NOMO-1 treated with dmso at 0.1 percent for 144 hours (cell line): ENCODE measurements around the gene FIG4.
"Not testable (repeated sequence)": the region's sequence is repeated elsewhere in the genome, so short reads cannot be mapped to it uniquely, and the experiment has no call there.

Experiments used
- DNase-seq: peaks from one replicate; lab custom pipeline; 2025; ENCODE audit not compliant: unreplicated experiment; lab: John Stamatoyannopoulos, UW

The FIG4 gene

DNA sequence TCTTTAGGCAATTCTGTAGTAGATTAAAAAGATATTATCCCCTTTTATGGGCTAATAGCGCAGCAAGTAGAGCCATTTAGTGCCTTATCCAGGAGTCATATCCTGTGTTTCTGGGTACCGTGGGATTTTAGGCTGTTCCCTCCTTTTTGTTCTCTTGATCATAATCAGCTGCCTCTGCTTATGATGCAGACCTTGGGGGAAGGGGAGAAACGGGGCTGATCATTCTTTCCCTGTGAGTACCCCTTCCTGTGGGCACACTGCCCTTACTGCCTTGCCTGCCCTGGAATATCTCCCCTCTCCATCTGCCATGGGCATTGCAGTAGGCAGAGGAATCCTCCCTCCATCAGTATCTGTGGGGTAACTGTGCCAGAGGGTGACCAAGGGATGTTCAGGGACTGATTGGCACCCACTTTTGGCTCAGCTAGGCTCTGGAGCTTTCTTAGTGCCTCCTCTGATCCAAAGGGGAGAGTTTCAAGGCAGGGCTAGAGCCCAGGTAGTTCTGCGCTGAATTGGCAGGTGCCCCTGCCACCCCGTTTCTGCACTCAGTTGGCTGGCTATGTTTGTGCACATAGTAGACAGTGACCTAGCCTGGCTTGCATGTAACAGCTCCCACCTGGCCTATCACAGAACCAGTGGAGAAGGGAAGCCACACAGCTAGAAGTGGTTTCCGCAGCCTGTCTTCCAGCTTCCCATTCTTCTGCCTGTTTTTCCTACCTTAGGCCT, 103.3 kb downstream of the FIG4 start:
- no peak for DNase-seq

DNA sequence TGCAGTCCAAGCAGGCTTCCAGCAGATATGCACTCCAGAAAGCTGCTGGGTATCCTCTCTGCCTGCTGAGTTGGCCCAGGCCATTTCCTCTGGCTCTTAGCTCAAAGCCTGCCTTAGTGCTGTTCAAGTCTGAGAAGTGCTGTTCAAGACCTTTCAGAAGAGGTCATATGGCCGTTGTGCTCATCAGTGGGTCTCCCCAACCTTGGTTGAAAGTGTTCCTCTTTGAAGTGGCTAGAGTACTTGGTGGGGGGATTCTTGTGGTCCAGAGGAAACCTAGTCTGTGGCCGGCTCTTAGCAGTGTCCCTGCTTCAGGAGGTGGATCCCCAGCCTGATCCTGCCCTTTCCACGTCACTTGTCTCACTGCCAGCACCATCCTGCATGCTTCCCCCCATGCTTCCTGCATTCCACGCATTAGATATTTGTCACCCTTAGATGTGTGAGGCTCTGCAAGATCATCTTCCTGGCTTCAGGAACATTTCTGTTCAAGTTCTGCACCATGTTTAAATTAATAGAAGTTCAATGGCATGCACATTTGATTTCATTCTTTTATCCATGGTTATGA, 105.0 kb downstream of the FIG4 start:
- DNase-seq = no peak

DNA sequence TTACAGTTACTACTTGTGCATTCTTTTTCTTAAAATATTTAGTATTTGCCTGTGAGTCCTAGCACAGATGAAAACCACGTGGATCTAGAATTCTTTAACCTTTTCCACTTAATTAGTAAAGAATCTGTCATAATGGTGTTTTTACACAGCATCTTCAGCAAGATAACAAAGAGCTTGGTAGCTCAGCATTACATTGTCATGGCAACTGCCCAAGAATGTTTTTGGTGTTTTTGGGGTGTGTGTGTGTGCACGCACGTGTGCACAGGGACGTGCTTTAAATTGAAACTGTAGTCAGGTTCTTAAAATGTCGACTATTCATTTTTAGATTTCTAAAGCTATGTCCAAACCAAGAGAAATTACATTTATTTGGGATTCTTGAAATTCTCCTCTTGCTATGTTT, 108.0 kb downstream of the FIG4 start:
- DNase-seq = no peak

DNA sequence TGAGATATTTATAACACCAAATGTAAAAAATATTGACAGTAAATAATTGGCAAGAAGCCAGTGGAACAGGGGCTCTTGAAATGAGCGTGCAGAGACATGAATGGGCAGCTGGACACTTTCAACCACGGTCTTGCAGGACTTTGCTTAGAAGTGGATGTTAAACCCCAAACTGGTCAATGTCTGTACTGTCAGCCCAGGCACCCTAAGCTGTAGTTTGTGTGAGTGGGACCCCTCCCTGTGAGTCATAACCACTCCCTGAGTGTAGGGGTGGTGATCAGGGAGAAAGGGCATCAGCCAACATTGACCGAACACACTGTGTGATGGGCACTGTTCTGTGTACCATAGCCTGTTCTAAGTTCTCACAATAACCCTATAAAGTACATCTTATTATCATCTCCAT, 108.6 kb downstream of the FIG4 start:
- no peak for DNase-seq

DNA sequence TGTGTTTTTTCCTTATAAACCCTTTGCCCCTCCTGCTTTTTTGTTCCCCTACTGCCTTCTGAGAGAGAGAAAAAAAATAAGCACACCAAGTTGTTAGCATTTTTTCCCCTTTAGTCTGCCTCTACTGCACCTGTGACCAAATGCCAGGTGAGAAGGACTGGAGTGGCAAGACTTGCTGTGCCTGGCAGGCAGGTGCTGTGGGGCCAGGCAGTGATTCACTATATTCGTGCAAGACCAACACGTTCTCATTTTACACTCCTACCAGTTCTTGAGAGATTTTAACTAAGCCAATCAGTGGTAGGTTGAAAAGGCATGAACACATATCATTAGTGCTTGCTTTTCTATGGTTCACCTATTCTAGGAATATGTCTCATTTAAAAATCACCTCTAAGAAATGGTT, 109.7 kb downstream of the FIG4 start:
- no peak for DNase-seq

DNA sequence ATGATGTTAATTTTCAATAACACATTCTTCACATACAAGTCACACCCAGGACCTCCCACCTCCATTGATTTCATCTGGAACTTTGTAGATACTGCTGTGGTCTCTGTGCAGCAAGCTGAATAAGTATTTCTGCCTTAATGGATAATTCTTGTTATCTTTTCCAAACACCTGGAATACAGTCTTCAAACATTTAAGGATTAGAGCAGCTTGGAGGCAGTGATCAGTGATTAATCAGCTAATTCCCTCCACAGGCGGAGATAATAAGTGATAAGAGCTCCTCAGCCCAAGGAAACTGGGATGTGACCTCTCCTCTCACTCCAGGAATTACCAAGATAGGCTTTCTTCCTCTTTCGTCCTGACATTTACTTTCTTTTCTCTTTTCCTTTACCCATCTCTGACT, 110.7 kb downstream of the FIG4 start:
- no peak for DNase-seq

DNA sequence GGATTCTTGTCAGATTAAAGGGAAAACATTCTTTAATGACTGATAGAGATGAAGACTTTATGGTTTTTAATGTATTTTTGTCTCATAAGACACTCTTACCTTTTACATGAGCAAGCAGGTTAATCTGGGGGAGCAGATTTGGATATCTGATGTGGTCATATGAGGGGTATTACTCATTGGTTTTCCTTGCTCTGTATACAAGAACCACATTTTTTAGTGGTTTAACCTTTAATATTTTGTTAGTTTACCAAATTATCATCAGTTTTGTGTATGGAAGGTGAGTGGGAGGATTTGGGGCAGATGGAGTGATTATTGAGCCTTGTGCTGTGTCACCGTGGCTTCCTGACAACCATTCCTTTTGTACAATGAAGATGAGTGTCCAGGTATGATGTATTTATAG, 112.9 kb downstream of the FIG4 start:
- DNase-seq = no peak

DNA sequence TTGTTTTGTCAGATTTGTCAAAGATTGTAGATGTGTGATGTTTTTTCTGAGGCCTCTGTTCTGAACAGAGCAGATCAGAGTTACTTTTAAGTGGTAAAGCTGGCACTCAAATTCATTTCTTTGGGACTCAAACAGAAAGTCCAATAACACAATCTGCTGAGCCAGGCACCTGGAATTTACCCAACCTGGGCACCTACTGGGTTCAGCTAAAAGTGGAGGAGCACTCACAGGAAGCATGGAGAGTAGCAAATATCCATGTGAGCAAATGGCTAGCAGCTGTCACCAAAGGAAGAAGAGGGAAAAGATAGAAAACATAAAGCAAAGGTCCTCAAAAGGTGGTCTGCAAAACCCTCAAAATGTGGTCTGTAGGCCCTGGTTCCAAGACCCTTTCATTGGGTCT, 116.8 kb downstream of the FIG4 start:
- no peak for DNase-seq

DNA sequence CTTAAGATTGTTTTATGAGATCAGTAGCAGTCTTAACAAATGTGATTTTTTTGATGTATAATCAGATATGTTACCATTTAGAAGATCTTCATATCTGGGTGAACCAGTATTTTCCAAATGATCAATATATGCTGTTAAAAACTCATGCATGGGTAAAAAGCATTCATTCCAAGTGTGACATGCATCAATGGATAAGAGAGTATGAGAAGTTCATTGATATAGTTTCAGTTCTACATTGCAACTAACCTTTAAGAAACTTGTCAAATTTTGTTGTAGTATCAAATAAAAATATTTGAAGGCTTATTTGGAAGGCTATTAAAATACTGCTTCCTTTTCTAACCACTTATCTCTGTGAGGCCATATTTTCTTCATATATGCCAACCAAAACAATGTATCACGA, 117.7 kb downstream of the FIG4 start:
- no peak for DNase-seq

DNA sequence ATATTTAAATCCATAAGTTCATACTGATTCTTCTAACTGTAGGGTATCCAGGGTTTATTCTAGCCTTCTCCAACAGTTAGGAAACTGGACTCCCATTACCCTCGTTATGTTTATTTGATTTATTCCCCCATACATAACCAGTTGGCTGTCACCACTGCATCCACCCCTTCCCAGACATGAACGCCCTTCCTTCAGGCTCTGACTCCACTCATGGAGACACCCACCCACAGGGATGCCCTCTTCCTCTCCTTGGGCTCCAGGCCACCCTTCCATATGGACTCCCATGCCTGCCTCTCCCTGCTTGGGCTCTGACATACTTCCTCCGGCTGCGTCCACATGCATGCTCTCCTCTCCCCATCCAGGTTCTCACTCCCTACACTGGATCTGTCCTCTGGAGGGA, 124.0 kb downstream of the FIG4 start:
- no peak for DNase-seq

DNA sequence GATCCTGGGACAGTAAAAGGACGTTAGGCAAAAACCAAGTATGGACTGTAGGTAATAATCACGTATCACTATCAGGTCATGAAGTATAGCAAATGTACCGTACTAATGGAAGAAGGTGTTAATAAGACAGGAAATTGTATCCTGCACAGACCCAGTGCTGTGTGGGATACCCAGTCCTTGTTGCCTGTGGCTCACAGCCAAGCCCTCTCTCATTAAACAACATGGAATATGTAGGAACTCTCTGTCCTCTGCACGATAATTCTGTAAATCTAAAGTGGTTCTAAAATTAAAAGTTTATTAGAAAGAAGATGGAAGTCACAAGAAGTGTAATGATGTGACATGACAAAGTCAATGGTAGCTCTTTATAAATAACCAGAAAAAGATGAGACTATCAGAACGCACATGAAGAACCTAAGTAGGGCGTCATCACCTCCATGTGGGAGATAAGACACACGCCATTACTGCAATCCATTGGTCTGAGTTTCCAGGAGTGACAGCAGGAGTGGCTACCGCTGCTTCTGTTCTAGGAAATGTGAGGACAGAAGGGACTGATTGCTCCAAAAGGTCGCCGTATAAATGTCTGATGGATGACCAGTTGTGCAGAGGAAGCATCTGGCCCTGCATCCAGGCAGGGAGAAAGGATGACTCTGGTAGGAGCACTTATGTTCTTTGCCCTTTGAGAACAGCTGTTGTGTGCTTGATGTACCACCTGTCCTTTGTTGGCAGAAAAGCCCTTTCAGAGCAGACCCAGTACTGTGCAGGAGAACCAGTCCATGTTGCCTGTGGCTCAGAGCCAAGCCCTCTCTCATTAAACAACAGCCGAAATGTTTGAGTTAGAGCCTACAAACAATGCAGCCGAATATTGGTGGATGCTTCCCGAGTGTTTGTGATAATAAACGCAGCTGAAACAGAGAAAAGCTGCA, 125.6 kb downstream of the FIG4 start:
- no peak for DNase-seq

DNA sequence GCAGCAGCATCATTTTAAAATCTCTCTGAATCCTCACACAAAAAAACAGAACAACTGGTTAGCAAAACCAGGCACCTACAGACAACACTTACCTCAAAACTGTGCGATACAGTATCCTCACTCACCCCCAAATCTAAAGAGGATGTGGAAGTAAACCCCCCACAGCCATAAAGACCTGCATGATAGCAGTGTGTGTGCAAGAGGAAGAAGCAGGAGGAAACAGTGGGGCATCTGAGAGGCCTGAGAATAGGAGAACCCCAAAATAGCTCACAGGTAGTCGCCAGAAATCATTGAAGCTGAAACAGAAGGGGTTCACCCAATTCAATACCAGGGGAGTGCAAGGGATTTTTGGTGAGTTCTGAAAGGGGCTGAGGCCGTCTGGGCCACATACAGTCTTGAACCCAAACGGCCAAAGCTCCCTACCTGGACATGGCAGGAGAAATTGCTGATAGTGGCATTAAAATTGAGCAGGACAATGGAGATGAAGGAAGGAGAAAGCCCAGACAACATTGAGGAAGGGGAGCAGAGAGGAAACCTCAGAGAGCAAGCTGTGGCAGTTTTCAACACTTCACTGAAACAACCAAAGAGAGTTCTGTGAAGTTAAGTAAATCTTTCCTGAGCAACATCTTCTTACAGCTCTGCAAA, 129.7 kb downstream of the FIG4 start:
- no peak for DNase-seq

DNA sequence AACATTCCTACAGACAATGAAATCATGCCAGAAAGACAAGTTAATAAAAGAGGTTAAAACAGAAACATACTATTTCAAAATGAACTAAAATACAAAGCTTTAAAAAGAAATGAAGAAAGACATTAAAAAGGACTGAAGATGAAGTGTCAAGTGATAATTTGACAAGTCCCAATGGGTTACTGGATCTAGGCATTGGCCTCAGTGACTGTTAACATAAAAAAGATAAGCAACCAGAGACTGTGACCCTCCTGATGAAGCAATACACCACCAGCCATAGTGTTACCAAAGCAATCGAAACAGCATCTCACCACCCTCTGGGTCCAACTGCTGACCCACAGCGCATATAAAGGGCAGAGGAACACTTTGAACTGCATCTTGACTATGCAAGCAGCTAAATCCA, 130.3 kb downstream of the FIG4 start:
- DNase-seq = no peak

DNA sequence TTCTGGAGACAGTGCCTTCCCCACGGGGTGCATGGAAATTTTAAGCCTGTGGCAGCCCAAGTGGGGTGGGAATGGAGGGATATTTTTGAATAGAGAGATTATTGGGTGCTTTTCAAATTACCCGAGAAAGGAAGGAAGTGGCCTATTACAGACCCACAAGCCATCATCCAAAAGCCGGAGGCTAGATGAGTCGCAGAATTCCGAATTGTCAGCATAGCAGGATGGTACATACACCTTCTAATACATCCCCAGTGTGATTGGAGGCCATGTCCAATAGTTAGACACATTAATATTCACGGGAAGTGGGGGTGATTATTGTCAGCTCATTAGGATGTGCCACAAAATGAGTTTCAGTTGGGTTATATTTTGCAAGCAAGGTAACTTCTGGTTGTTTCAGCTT, 133.0 kb downstream of the FIG4 start:
- DNase-seq = no peak

DNA sequence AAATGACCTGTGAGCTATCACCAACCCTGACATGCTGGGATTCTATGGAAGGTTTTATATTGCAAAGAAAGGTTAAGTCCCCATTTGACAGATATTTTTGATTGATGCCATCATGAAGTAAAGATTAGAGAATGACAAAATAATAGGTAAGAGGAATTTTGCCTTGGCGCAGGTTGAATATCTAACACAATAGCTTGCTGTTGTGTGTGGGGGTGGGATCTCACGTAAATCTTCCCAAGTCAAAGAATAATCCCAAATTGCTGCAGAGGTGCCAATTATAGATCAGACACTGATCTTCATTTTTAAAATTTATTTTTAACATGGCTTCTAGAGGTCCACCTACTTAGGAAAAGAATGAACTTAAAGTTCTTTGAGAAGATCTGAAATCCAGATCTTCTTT, 135.5 kb downstream of the FIG4 start:
- no peak for DNase-seq

DNA sequence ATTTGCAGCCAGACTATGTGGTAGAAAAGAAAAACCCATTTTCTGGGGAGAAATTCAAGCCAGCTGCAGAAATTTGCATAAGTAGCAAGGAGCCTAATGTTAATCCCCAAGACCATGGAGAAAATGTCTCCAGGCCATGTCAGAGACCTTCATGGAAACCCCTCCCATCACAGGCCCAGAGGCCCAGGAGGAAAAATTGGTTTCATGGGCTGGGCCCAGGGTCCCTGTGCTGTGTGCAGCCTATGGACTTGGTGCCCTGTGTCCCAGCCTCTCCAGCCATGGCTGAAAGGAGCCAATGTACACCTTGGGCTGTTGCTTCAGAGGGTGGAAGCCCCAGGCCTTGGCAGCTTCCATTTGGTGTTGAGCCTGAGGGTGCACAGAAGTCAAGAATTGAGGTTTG, 140.3 kb downstream of the FIG4 start:
- DNase-seq = not testable (repeated sequence)

DNA sequence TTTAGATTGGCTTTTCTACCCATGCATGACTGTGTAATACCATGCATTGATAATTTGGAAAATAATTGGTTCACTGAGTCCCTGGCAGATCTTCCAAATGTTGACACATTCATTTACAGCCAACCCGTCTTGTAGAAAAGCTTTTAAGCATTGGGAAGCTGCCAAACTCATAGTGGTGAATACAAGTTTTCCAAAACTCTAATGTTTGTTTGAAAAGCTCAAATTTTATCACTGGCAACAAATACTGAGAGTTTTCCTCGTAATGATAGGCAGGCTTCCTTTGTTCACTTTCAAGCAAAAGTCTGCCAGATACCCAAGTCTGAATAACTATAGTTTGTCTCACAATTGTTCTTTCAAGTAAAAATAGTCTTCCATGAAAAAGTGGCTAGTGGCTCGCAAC, 143.0 kb downstream of the FIG4 start:
- no peak for DNase-seq

DNA sequence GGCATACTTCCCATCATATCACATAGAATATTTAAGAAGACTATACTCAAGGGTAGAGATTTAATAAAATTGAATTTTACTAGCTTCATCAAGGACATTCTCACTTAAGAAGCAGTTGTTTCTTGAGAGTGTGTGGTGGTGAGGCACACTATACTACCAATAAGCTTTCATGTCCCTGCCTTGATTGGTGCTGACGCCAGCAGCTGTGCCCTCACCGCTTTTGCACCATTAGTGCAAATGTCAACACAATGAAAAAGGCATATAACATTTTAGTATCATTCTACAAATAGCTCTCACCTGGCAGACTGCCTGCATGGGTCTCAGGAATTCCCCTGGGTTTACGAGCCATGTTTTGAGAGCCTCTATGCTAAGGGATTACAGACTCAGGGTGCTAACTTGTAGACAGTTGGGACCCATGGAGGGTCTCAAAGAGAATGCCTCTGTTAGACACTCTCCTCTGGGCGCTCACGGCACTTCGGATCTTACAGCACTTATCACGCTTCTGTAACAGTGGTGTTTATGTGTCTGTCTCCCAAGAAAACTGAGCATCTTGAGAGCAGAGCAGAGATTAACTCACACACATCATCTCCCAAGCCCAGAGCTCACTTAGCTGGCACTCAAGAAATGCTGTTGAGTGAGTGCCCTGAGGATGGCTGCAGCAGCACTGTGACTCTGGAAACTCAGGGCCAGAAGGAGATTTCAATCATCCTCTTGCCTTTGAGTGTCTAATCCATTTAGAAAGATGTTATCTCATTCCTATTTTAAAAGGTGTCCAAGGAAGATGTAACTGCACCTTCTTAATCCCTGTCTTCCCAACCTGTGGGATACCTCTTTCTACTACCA, 143.7 kb downstream of the FIG4 start:
- DNase-seq = no peak

DNA sequence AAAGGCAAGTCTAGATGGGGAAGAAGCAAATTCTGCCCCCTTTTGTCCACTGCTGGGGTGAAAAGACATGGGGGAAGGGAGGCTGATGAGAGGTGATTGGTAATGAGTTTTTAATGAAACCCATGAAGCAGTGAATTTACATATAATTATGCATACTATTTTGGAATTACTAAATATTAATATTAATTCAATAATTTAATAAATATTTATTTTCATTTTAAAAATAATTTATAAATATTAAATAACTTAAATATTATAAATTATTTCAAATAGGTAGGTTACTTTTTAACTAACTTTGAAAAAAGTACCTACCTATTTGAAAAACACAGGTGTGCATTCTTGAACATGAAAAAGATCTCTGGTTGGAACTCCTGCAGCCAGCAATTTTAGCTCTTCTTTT, 148.9 kb downstream of the FIG4 start:
- no peak for DNase-seq

DNA sequence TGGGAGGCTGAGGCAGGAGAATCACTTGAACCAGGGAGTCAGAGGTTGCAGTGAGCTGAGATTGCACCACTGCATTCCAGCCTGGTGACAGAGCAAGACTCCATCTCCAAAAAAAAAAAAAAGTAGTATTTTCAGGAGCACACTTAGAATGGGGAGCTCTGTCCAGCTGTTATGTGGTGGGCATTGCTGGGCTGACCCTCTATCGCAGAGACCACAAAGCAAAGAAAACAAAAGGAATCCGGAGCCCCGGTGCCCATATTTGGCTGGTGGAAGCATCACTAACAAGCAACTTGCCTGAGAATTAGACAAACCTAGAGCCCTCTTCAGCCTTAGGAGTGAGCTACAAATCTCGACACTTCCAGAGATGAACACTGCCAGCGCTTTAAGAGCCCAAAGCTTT, 149.7 kb downstream of the FIG4 start:
- DNase-seq = no peak

DNA sequence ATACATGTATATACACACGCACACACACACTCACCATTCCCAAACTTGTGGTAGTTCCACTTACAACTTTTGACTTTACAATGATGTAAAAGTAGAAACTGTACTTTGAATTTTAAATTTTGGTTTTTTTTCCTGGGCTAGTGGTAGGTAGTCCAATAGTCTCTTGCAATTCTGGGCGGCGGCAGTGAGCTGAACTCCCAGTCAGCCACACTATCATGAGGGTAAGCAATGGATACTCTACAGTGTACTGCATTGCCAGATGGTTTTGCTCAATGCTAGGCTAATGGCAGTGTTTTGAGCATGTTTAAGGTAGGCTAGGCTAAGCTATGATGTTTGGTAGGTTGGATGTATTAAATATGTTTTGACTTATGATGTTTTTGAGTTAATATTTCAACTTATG, 150.8 kb downstream of the FIG4 start:
- no peak for DNase-seq
